HG02870 (cell line): Measurements from ENCODE around the gene TSTD1.
"Not testable (repeated sequence)": the region's sequence is repeated elsewhere in the genome, so short reads cannot be mapped to it uniquely, and the experiment has no call there.

Source experiments
- ATAC-seq: cut with Tn5 transposase; IDR thresholded peaks from one replicate; pipeline ENCODE4 v1.9.1; 2021; ENCODE audit warnings: mild to moderate bottlenecking, moderate library complexity; ENCODE audit not compliant: unreplicated experiment

TSTD1 gene

GRCh38 chr1:161069241-161069640 lies 30.5 kb upstream of the TSTD1 start:
- no peak for ATAC-seq

- peak; percentile 56 for ATAC-seq
These were observed 29.8 kb upstream of the TSTD1 start for GRCh38 chr1:161068306-161069234.

- ATAC-seq: no peak
These were observed 27.9 kb upstream of the TSTD1 start for GRCh38 chr1:161066694-161067093.

GRCh38 chr1:161065681-161066080 lies 26.9 kb upstream of the TSTD1 start:
- not testable (repeated sequence) for ATAC-seq

GRCh38 chr1:161063936-161064335 lies 25.2 kb upstream of the TSTD1 start:
- ATAC-seq: not testable (repeated sequence)

- ATAC-seq: no peak
These were observed 22.7 kb upstream of the TSTD1 start for GRCh38 chr1:161061419-161061818.

- no peak for ATAC-seq
These were observed 20.5 kb upstream of the TSTD1 start for GRCh38 chr1:161059293-161059692.

GRCh38 chr1:161054805-161055204 lies 16.0 kb upstream of the TSTD1 start:
- ATAC-seq: no peak

- no peak for ATAC-seq
These were observed 15.5 kb upstream of the TSTD1 start for GRCh38 chr1:161054232-161054631.

- no peak for ATAC-seq
These were observed 14.1 kb upstream of the TSTD1 start for GRCh38 chr1:161052899-161053298.

- no peak for ATAC-seq
These were observed 12.5 kb upstream of the TSTD1 start for GRCh38 chr1:161051219-161051618.

GRCh38 chr1:161048949-161049722 lies 10.4 kb upstream of the TSTD1 start:
- ATAC-seq: no peak

GRCh38 chr1:161047436-161048420 lies 9.0 kb upstream of the TSTD1 start:
- ATAC-seq: no peak

- peak; percentile 37 for ATAC-seq
These were observed 8.0 kb upstream of the TSTD1 start for GRCh38 chr1:161046605-161047228.

- peak; percentile 49 for ATAC-seq
These were observed 7.2 kb upstream of the TSTD1 start, which contains the start of gene USF1 for GRCh38 chr1:161045736-161046604. Gene USF1 (minus strand): TSS chr1:161045977. CDS start chr1:161043275, 2,702 bp downstream.

GRCh38 chr1:161044908-161045735 lies 6.4 kb upstream of the TSTD1 start:
- ATAC-seq: peak; percentile 41

- no peak for ATAC-seq
These were observed 5.8 kb upstream of the TSTD1 start for GRCh38 chr1:161044535-161044907.

GRCh38 chr1:161039546-161039945 lies 782 bp upstream of the TSTD1 start:
- ATAC-seq: no peak
